AG08395 (cell line): ENCODE results near the gene CCNG2.
A peak's percentile ranks its signal among the peaks of the same experiment; 100 is the strongest.

Source experiments
- DNase-seq: peaks from one replicate; pipeline ENCODE4 v3.0.0; 2012; ENCODE audit warnings: mixed read lengths, low spot score

The CCNG2 gene

GRCh38 chr4:77178560-77178959 is 21.6 kb downstream of the CCNG2 start:
- no peak for DNase-seq

GRCh38 chr4:77179519-77179918 is 22.5 kb downstream of the CCNG2 start:
- DNase-seq: no peak

GRCh38 chr4:77181720-77182119 is 24.7 kb downstream of the CCNG2 start:
- DNase-seq: no peak

GRCh38 chr4:77183777-77184420 is 26.9 kb downstream of the CCNG2 start:
- no peak for DNase-seq

GRCh38 chr4:77184974-77185373 is 28.0 kb downstream of the CCNG2 start:
- DNase-seq: no peak

GRCh38 chr4:77185686-77186085 is 28.7 kb downstream of the CCNG2 start:
- DNase-seq: no peak

- no peak for DNase-seq
Measured at GRCh38 chr4:77187322-77187721, 30.3 kb downstream of the CCNG2 start.

- DNase-seq: no peak
Measured at GRCh38 chr4:77188498-77189220, 31.7 kb downstream of the CCNG2 start.

GRCh38 chr4:77189412-77189811 is 32.4 kb downstream of the CCNG2 start:
- DNase-seq: no peak

- DNase-seq: peak; percentile 19
Measured at GRCh38 chr4:77190053-77190452, 33.0 kb downstream of the CCNG2 start.

GRCh38 chr4:77193046-77193445 is 36.0 kb downstream of the CCNG2 start:
- DNase-seq: no peak

- no peak for DNase-seq
Measured at GRCh38 chr4:77193511-77194102, 36.6 kb downstream of the CCNG2 start.

- no peak for DNase-seq
Measured at GRCh38 chr4:77194366-77194765, 37.4 kb downstream of the CCNG2 start.

GRCh38 chr4:77194989-77195388 is 38.0 kb downstream of the CCNG2 start:
- no peak for DNase-seq

GRCh38 chr4:77196866-77197265 is 39.9 kb downstream of the CCNG2 start:
- no peak for DNase-seq

GRCh38 chr4:77197361-77197760 is 40.4 kb downstream of the CCNG2 start:
- no peak for DNase-seq

GRCh38 chr4:77197831-77198230 is 40.8 kb downstream of the CCNG2 start:
- DNase-seq: no peak

- DNase-seq: no peak
Measured at GRCh38 chr4:77199276-77199675, 42.3 kb downstream of the CCNG2 start.

- no peak for DNase-seq
Measured at GRCh38 chr4:77199701-77200100, 42.7 kb downstream of the CCNG2 start.

GRCh38 chr4:77201343-77201742 is 44.3 kb downstream of the CCNG2 start:
- no peak for DNase-seq

- DNase-seq: no peak
Measured at GRCh38 chr4:77201857-77202256, 44.9 kb downstream of the CCNG2 start.

GRCh38 chr4:77202491-77202890 is 45.5 kb downstream of the CCNG2 start:
- no peak for DNase-seq

GRCh38 chr4:77203380-77204197 is 46.6 kb downstream of the CCNG2 start:
- peak; percentile 82 for DNase-seq
